ENCODE results near the gene GPR157.

GPR157 gene

DNA sequence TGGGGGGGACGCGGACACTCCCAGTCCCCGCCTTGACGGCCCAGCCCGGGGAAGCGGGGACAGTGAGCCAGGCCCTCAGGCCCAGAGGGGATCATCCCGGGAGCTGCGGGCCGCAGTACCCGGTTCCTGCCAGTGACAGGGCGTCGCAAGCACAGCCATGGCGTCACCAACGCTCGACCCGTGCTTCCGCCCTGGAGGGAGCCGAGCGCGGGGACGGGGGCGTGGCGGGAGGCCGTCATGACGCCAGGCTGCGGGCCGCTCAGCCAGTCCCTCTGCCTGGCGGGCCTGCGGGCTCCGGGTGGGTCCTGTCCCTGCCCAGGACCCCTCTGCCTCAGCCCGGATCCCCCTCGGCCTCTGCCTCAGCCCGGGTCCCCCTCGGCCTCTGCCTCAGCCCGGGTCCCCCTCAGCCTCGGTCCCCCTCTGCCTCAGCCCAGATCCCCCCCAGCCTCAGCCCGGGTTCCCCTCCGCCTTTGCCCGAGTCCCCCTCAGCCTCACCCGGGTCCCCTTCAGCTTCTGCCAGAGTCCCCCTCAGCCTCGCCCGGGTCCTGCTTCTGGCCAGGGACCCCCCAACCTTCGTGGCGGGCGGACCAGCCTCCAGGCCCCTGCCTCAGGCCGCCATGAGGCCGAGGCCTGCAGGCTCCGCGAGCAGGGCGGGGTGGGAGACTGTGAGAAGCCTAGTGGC, 57.2 kb downstream of the GPR157 start:
- H3K27me3 ChIP-seq (replicated peaks): no peaks in the 10 kb centered on the region
- in situ Hi-C loops (cut with HindIII; ENCODE audit: low pct_ligation_motif_present, low sequenced_read_pairs): no loop called here

DNA sequence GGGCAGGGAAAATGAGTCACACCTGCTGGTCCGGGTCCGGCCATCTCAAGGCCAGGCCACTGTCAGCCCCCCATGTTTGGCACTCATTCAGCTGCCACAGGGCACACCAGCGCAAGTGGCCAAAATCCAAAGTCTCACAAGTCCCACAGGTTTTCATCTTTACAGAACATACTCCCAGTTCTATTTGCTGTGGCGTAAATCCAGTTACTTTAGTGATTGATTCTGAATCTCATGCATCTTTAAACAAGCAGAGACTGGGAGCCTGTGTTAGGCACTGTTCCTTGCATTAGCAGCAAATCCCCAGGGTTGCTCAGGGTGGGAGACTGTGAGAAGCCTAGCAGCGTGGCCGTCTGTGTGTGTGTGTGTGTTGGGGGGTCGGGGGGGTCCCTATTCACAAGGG, 58.4 kb downstream of the GPR157 start:
- TF ChIP-seq, protein P1, sequence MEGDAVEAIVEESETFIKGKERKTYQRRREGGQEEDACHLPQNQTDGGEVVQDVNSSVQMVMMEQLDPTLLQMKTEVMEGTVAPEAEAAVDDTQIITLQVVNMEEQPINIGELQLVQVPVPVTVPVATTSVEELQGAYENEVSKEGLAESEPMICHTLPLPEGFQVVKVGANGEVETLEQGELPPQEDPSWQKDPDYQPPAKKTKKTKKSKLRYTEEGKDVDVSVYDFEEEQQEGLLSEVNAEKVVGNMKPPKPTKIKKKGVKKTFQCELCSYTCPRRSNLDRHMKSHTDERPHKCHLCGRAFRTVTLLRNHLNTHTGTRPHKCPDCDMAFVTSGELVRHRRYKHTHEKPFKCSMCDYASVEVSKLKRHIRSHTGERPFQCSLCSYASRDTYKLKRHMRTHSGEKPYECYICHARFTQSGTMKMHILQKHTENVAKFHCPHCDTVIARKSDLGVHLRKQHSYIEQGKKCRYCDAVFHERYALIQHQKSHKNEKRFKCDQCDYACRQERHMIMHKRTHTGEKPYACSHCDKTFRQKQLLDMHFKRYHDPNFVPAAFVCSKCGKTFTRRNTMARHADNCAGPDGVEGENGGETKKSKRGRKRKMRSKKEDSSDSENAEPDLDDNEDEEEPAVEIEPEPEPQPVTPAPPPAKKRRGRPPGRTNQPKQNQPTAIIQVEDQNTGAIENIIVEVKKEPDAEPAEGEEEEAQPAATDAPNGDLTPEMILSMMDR (IDR thresholded peaks at IDR 0.05; ENCODE audit: low read depth, low read length, missing control alignments): no peak
- H3K27me3 ChIP-seq (replicated peaks): no peaks in the 10 kb centered on the region
- no peaks in the 10 kb centered on the region for H3K36me3 ChIP-seq (replicated peaks)
- H3K27ac ChIP-seq: no peak overlapping the region
- DNase-seq: no peak
- no peak overlapping the region for H3K4me3 ChIP-seq (ENCODE audit: low read depth, low read length)
- in situ Hi-C loops (cut with HindIII; ENCODE audit: low pct_ligation_motif_present, low sequenced_read_pairs): no loop called here

More for the DNA sequence above, 57.2 kb downstream of the GPR157 start:
- no peak for DNase-seq
- TF ChIP-seq, protein P1 (IDR thresholded peaks at IDR 0.05; ENCODE audit: low read depth, low read length, missing control alignments): no peak
- H3K36me3 ChIP-seq (replicated peaks): no peaks in the 10 kb centered on the region
- no peak overlapping the region for H3K4me3 ChIP-seq (ENCODE audit: low read depth, low read length)
- no peak overlapping the region for H3K27ac ChIP-seq

DNA sequence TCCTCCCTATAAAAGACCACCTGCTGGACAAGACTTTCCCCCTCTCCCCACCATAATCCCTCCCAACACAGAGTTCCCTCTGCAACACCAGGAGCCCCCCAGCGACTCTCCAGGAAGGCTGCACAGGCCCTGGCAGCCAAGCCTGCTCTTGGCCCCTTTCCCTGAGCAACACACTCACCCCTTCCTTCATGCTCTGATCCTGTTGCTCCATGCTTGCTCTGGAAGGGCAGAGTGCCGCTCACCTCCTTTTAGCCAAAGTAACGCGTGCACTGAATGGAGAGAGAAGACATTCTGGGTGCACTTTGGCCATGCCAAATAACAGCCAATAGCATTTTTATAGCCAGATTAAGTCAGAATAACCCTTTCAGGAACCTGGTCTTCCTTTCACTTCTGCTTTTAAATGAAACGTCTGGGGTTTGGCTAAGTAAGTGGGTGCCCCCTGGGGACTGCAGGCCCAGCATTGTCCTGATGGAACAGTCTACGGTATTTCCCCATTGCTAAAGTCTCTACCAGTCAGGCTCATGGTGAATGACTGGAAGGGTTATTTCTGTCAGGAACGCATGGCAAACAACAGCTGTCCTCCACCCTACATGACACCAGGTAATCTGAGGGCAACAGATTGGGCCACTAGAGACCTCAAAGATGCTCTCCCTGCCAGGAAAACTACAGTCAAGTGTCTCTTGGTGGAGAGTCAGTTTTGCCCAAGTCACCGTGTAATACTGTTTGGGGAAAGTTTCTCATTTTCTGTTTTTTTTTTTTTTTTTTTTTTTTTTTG, 59.4 kb downstream of the GPR157 start, which contains the start of gene SLC2A5:
Gene SLC2A5, minus strand, starts transcription at position 310 of the 775 bp plus-strand sequence. Its CDS starts 99 bp downstream, at position 211.
- in situ Hi-C loops (cut with HindIII; ENCODE audit: low pct_ligation_motif_present, low sequenced_read_pairs): no loop called here
- Histone ChIP-seq H3K27ac (no peak within 1 kb of the TSS), H3K4me3 (ENCODE audit: low read depth, low read length) (no peak within 1 kb of the TSS), H3K36me3 (replicated peaks) (no peaks in the 10 kb centered on the region), H3K27me3 (replicated peaks) (no peaks in the 10 kb centered on the region)
- TF ChIP-seq, protein P1 (IDR thresholded peaks at IDR 0.05; ENCODE audit: low read depth, low read length, missing control alignments): no peak
- no peak for DNase-seq

DNA sequence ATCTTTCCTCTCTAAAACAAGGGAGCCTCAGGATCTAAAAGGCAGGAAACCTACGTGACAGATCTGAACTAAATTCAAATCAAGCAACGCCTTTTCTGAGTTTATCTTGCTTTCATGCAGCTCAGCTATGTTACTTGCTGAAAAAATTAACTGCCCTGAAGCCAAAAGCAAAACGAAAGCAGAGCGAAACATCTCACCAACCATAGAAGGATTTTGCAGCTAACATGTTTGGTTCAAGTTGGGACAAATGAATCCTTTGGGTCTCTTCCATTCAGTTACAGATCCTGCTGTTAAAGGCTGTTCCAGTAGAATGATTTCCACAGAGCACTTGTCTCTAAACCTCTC, 59.9 kb downstream of the GPR157 start:
- no peak for DNase-seq
- Histone ChIP-seq H3K4me3 (ENCODE audit: low read depth, low read length) (no peak overlapping the region), H3K27ac (no peak overlapping the region), H3K27me3 (replicated peaks) (no peaks in the 10 kb centered on the region), H3K36me3 (replicated peaks) (no peaks in the 10 kb centered on the region)
- TF ChIP-seq, protein P1 (IDR thresholded peaks at IDR 0.05; ENCODE audit: low read depth, low read length, missing control alignments): no peak
- in situ Hi-C loops (cut with HindIII; ENCODE audit: low pct_ligation_motif_present, low sequenced_read_pairs): no loop called here

DNA sequence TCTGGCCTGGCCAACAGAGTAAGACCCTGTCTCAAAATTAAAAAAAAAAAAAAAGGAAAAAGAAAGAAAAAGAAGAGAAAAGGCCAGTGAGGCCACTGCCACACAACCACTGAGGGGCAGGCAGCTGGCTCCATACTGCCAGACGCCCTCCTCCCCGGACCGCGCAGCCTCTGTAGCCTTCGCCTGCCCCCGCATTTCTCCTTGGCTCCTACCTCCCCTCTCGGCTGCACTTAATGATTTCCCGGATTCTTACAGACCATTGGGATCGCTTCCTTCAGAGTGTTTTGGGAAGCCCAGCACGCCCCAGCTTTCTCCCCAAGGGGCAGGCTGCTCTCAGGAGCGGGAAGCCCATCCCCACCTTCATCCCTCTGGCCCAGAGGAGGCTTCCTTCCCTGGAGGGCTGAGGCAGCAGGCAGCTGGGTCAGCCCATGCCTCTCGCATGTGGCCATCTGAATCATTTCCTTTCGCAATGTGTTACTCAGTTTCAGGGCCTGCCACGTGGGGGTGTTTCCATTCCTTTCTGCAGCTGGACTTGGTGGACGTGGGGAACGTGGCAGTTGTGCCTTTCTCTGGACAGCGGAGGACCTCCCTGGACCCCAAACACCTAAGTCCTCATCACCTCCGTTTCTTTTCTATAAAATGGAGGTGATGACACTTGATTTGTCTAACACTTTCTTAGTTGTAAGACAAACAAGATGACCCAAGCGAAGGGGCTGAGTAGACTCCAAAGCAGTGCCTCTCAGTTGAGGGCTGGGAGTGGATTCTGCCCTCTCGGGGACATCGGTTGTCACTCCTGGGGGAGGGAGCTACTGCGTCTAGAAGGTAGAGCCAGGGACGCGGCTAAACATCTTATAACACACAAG, 61.7 kb downstream of the GPR157 start:
- H3K4me3 ChIP-seq (ENCODE audit: low read depth, low read length): no peak overlapping the region
- in situ Hi-C loops (cut with HindIII; ENCODE audit: low pct_ligation_motif_present, low sequenced_read_pairs): no loop called here

More for the DNA sequence above, 61.7 kb downstream of the GPR157 start:
- TF ChIP-seq, protein P1 (IDR thresholded peaks at IDR 0.05; ENCODE audit: low read depth, low read length, missing control alignments): no peak
- DNase-seq: peak; percentile 90
- Histone ChIP-seq H3K36me3 (replicated peaks) (no peaks in the 10 kb centered on the region), H3K27me3 (replicated peaks) (no peaks in the 10 kb centered on the region), H3K27ac (no peak overlapping the region)
